ENCODE results near the gene GATD1. TPM values are rescaled to one million over a fixed set of nuclear protein-coding genes. Genes with fewer than 3 reads are reported as not detected.

GATD1 gene
- total RNA-seq, 1 donor from 2014 or later = 94.9 TPM

DNA sequence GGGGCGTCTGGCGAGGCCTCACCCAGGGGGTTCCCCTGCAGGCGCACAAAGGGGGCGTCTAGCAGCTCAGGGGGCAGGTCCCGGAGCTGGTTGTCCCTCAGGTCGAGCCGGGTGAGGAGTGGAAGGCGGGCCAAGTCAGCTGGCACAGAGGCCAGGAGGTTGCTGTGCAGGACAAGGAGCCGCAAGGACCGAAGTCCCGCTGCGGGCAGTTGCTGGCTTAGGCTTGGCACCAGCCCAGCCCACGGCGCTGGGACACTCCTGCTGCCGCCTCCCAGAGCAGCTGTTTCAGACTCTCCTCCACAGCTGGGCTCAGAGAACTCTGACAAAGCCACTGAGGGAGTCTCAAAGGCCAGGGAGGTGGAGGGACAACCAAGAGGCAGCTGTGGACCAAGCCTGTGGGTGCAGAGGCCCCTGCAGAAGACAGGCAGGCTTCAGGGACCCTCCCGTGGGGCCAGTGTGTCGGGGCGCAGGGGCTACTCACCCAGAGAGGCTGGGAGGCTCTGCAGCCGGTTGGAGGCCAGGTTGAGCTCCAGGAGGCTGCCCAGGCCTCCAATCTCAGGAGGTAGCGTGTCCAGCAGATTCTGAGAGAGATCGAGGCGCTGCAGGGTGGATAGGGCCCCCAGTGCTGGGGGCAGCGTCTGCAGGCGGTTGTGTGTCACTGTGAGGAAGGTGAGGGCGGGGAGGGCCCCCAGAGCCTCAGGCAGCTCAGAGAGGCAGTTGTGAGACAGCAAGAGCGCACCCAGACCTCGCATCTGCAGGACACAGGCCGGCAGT is 25.6 kb upstream of the GATD1 start:
- TF ChIP-seq, protein P1, sequence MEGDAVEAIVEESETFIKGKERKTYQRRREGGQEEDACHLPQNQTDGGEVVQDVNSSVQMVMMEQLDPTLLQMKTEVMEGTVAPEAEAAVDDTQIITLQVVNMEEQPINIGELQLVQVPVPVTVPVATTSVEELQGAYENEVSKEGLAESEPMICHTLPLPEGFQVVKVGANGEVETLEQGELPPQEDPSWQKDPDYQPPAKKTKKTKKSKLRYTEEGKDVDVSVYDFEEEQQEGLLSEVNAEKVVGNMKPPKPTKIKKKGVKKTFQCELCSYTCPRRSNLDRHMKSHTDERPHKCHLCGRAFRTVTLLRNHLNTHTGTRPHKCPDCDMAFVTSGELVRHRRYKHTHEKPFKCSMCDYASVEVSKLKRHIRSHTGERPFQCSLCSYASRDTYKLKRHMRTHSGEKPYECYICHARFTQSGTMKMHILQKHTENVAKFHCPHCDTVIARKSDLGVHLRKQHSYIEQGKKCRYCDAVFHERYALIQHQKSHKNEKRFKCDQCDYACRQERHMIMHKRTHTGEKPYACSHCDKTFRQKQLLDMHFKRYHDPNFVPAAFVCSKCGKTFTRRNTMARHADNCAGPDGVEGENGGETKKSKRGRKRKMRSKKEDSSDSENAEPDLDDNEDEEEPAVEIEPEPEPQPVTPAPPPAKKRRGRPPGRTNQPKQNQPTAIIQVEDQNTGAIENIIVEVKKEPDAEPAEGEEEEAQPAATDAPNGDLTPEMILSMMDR (conservative IDR thresholded peaks at IDR 0.05) = no peak
- no peaks in the 10 kb centered on the region for H3K9me3 Mint-ChIP-seq
- H3K27ac Mint-ChIP-seq (ENCODE audit: unreplicated experiment) = no peak overlapping the region
- H3K27me3 Mint-ChIP-seq (ENCODE audit: low read depth) = no peaks in the 10 kb centered on the region
- H3K36me3 Mint-ChIP-seq (ENCODE audit: low read depth) = no peaks in the 10 kb centered on the region
- peaks cover 3% of the 10 kb centered on the region for H3K4me1 Mint-ChIP-seq
- peak overlapping the region; percentile 38 for H3K4me3 Mint-ChIP-seq
- DNase-seq (ENCODE audit: low read depth, low spot score) = no peak

DNA sequence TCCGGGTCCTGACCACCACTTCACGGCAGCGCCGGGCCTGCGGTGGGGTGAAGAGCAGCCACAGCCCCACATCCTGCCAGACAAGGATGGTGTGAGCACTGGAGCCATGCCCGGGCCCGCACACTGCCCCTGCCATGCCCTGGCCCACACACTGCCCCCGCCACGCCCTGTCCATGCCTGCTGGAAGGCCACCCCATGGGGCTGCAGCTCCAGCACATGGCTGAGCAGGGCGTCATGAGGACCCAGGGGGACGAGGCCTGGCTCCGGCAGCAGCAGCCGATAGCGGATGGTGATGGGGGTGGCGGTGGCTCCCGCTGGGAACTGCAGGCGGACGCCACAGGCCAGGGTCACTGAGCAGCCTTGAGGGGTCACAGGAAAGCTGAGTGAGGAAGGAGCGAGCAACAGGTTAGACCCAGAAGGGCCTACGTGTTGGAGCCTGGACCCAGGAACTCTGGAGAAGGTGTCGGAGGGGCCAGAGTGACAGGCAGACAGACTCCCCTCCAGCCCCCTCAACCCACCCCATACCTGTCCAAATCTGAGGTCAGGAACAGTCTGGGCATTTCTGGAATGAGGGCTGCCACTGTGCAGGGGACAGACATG is 24.8 kb upstream of the GATD1 start:
- no peaks in the 10 kb centered on the region for H3K27me3 Mint-ChIP-seq (ENCODE audit: low read depth)
- no peak overlapping the region for H3K4me3 Mint-ChIP-seq
- DNase-seq (ENCODE audit: low read depth, low spot score) = no peak
- no peaks in the 10 kb centered on the region for H3K9me3 Mint-ChIP-seq
- H3K36me3 Mint-ChIP-seq (ENCODE audit: low read depth) = no peaks in the 10 kb centered on the region
- no peak overlapping the region for H3K27ac Mint-ChIP-seq (ENCODE audit: unreplicated experiment)
- peaks cover 3% of the 10 kb centered on the region for H3K4me1 Mint-ChIP-seq
- TF ChIP-seq, protein P1 (conservative IDR thresholded peaks at IDR 0.05) = no peak

DNA sequence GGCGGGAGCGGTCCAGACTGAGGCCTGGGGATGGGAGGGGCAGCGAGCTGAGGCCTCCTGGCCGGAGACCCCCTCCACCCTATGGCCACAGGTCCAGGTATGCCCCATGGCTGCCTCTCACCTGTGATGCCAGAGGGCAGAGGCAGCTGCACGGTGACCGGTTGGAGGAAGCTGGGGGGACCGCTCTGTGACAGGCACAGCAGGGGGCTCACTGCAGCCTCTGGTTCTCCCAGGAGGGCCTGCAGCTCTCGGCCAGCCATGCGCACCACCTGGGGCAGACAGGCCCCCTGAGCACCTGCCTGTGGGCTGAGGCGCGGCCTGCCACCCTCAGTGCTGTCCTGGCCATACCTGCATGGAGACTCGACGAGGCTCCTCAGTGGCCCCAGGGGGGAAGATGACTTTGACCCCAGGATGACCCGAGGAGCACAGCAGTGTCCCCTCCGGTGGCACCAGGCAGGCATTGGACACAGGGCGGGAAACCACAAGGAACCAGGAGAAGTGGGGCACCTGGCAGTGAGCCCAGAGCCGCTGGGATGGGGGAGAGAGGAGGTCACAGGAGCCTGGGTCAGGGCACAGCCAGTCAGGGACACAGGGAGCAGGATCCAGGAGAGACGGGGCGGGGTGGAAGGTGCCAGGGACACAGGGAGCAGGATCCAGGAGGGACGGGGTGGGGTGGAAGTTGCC is 24.0 kb upstream of the GATD1 start:
- Mint-ChIP-seq H3K4me3 (peak overlapping the region; percentile 57), H3K4me1 (peaks cover 10% of the 10 kb centered on the region), H3K9me3 (no peaks in the 10 kb centered on the region), H3K36me3 (ENCODE audit: low read depth) (no peaks in the 10 kb centered on the region), H3K27me3 (ENCODE audit: low read depth) (no peaks in the 10 kb centered on the region), H3K27ac (ENCODE audit: unreplicated experiment) (no peak overlapping the region)
- TF ChIP-seq, protein P1 (conservative IDR thresholded peaks at IDR 0.05) = no peak
- no peak for DNase-seq (ENCODE audit: low read depth, low spot score)

DNA sequence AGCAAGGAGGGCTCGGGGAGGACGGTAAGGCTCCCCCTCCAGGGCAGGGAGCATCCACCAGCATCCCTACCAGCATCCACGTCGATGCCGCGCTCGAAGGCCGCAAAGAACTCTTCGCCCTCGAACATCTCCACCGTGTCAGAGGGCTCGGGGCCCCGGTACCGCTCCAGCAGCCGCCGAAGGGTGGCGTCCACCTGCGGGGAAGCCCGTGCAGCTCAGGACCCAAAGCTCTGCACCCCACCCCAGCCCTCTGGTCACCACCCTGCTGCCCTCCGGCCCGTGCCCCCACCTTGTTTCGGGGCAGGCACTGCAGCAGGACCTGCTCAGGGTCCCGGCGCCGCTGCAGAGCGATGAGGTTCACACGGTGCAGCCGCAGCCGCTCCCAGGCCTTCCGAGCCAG is 23.2 kb upstream of the GATD1 start:
- peaks cover 15% of the 10 kb centered on the region for H3K4me1 Mint-ChIP-seq

DNA sequence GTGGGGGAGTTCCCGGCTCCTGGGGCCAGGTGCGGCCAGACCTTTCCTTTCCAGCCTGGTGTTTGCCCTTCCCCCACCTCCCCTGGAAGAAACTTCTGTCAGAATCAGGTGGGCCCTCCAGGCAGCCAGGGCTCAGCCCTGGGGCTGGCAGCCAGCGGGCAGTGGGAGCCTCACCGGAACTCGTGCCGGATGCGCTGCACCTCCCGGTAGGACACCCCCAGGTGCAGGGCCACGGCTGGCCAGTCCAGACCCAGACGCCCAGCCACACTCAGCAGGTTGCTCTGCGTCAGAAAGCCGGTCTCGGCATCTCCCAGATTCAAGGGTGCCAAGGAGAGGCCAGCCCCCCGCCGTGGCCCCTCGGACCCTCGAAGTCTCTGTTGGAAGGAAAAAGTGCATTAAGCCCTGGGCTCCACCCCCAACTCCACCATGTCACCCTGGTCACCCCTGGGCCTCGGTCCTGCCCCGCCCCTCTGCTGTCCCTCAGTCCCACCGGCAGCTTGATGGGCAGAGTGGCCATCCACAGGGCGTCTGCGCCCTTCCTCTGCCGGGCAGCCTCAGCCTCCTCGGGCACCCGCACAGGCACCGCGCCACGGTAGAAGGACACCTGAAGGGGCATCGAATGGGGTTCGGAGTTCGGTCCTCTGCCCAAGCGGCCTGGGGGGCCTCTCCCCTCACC is 22.5 kb upstream of the GATD1 start:
- Mint-ChIP-seq H3K27me3 (ENCODE audit: low read depth) (no peaks in the 10 kb centered on the region), H3K27ac (ENCODE audit: unreplicated experiment) (no peak overlapping the region), H3K4me3 (peak overlapping the region; percentile 41), H3K9me3 (no peaks in the 10 kb centered on the region), H3K36me3 (ENCODE audit: low read depth) (no peaks in the 10 kb centered on the region), H3K4me1 (peaks cover 15% of the 10 kb centered on the region)
- no peak for DNase-seq (ENCODE audit: low read depth, low spot score)
- TF ChIP-seq, protein P1 (conservative IDR thresholded peaks at IDR 0.05) = no peak

More for the DNA sequence above, 23.2 kb upstream of the GATD1 start:
- Mint-ChIP-seq H3K36me3 (ENCODE audit: low read depth) (no peaks in the 10 kb centered on the region), H3K27ac (ENCODE audit: unreplicated experiment) (no peak overlapping the region), H3K27me3 (ENCODE audit: low read depth) (no peaks in the 10 kb centered on the region), H3K9me3 (no peaks in the 10 kb centered on the region), H3K4me3 (peak overlapping the region; percentile 41)
- no peak for DNase-seq (ENCODE audit: low read depth, low spot score)
- TF ChIP-seq, protein P1 (conservative IDR thresholded peaks at IDR 0.05) = no peak
